Measurements from ENCODE around the gene KLRF2.

DNA sequence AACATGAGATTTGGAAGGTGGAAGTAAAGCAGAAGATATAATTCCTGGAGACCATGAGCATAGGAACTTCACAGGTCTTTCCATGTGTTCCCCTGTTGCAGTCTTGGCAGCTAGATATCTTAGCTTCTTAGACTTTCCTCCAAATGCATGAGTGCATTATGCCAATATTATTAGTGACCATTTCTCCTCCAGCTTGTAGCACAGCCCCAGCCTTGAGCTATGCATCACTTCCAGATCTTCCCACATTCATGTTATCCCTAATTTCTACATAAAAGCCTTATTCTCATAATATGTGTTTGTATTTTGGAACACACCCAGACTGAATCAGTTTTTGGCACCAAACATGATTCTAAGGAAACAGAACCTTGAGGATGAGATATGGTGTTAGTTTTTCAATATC, 23.2 kb upstream of the KLRF2 start:
- TF ChIP-seq TAF1 (IDR thresholded peaks at IDR 0.05; ENCODE audit: borderline replicate concordance, insufficient read depth, low read length) (no peak), POLR2AphosphoS5 (IDR thresholded peaks at IDR 0.05; ENCODE audit: low read depth, low read length) (no peak), FOXP2 (optimal IDR thresholded peaks at IDR 0.05; ENCODE audit: borderline replicate concordance, extremely low read depth, extremely low read length, insufficient read depth) (no peak), SIN3A (IDR thresholded peaks at IDR 0.05; ENCODE audit: borderline replicate concordance, insufficient read depth, low read length) (no peak)
- TF ChIP-seq, protein P1, sequence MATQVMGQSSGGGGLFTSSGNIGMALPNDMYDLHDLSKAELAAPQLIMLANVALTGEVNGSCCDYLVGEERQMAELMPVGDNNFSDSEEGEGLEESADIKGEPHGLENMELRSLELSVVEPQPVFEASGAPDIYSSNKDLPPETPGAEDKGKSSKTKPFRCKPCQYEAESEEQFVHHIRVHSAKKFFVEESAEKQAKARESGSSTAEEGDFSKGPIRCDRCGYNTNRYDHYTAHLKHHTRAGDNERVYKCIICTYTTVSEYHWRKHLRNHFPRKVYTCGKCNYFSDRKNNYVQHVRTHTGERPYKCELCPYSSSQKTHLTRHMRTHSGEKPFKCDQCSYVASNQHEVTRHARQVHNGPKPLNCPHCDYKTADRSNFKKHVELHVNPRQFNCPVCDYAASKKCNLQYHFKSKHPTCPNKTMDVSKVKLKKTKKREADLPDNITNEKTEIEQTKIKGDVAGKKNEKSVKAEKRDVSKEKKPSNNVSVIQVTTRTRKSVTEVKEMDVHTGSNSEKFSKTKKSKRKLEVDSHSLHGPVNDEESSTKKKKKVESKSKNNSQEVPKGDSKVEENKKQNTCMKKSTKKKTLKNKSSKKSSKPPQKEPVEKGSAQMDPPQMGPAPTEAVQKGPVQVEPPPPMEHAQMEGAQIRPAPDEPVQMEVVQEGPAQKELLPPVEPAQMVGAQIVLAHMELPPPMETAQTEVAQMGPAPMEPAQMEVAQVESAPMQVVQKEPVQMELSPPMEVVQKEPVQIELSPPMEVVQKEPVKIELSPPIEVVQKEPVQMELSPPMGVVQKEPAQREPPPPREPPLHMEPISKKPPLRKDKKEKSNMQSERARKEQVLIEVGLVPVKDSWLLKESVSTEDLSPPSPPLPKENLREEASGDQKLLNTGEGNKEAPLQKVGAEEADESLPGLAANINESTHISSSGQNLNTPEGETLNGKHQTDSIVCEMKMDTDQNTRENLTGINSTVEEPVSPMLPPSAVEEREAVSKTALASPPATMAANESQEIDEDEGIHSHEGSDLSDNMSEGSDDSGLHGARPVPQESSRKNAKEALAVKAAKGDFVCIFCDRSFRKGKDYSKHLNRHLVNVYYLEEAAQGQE (IDR thresholded peaks at IDR 0.05; ENCODE audit: insufficient read depth in 1 of 2, low read depth in 2 of 2, low read length in 2 of 2) = no peak

Data from PFSK-1 (cell line).